ENCODE results near the gene MTG1.
"Not testable (repeated sequence)": the region's sequence is repeated elsewhere in the genome, so short reads cannot be mapped to it uniquely, and the experiment has no call there.

MTG1 gene

DNA sequence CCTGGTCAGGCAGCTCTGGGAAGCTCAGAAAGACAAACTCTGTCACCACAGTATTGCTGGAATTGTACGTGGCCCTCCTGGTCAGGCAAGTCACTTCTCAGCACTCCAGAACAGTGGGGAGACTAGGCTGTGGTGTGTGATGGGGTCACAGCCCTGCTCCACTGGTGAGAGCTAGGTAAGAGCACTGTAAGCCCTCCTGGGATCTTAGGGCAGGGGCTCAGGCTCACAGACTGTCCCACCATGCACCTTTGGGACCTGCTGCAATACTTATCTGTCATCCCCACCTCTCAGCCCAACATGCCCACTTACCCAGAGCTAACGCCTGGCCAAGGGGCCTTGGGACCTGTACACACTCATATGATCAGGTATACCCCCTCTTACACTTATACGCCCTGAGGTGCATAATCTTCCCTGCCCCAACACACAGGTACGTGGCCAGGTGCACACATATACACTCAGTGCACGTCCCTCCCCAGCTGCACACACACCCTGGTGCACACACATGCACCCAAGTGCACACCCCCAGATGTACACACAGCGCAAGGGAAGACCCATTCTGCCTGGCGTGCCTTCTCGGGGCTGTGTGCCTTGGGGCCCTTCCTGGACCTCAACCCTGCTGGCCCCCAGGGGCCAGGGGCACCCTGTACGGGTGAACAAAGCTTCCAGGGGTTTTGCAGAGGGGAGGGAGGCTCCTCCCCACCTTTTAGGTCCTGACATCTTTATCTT lies 38.1 kb downstream of the MTG1 start:
- DNase-seq, result not testable (repeated sequence)

DNA sequence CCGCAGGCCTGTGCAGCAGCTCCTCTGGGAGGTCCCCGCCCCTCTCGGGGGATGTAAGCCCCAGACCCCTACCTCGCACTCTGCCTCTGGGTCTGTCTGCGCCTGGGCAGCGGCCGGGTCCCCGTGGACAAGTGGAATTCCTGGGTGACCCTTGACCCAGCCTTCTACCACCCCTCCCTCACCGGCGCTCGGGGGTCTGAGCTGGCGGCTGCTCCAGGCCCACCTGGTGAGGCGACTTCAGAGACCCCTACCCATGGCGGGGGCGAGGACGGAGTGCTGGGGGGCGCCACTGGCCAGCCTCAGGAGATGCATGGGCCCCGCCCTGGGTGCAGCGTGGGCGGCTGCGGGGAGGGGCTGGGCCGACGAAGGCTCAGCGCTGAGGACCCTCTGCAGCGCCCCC lies 38.8 kb downstream of the MTG1 start:
- DNase-seq, result not testable (repeated sequence)

DNA sequence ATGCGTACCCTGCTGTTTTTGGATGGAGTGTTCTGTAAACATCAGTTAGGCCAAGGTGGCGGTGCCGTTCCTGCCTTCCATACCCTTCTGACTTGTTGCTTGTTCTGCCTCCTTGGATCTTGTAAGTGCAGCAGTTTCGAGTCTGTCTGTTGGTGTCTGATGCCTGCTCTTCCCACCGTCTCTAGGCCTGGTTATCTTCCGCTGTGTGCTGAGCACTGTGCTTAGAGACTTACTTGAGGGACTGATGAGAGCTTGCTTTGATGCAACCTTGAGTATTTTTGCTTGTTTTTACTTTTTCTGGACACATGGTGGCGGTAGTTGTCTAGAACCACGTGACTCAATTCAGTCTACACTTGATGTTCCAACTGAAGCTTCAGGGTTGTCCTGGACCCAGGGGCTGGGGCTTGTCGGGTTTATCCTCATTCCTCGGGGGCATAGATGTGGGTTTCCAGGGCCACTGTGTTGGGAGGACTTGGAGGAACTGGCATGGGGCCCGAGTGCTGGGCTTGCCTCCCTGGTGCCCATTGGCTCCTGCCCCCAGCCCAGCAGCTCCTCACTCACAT lies 44.8 kb downstream of the MTG1 start:
- DNase-seq, result peak; percentile 26

DNA sequence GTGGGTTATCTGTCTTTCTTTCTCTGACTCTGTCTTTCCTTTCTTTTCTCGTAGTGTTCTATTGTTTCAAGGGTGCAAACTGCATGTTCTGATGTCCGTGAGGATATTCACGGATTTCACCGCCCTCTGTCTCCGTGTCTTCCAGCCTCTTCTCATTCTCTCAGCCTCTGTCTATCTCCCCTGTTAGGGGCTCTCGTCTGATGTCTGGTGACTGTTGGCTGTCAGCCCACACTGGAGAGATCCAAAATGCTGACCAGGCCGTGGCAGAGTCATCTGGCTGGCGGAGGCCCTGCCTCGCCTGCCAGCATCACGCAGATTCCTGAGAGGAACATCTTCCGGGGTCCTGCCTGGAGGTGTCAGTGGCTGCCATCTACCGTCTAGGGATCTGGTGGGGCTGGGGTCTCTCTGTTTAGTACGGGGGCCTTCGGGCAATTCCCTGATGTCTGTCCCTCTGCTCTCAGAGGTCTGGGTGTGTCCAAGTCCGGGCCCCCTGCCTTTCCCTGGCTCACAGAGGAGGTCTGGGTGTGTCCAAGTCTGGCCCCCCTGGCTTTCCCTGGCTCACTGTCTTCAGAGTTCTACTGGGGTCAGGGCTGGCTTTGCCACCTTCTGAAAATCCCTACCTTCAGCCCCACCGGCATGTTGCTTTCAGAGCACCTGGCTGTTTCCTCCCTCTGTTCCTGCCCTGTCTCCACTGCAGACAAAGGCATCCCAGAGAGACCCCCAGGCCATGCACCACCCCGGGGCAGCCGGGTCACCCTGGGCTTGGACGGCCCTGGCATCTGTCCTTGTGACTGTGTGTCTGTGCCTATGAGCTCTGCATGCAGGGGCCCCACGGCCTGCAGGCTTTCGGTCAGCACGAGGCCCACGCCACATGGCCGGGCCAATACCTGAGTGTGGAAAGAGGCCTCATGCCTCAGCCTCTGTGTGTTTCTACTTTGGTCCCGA lies 45.8 kb downstream of the MTG1 start:
- no peak for DNase-seq

DNA sequence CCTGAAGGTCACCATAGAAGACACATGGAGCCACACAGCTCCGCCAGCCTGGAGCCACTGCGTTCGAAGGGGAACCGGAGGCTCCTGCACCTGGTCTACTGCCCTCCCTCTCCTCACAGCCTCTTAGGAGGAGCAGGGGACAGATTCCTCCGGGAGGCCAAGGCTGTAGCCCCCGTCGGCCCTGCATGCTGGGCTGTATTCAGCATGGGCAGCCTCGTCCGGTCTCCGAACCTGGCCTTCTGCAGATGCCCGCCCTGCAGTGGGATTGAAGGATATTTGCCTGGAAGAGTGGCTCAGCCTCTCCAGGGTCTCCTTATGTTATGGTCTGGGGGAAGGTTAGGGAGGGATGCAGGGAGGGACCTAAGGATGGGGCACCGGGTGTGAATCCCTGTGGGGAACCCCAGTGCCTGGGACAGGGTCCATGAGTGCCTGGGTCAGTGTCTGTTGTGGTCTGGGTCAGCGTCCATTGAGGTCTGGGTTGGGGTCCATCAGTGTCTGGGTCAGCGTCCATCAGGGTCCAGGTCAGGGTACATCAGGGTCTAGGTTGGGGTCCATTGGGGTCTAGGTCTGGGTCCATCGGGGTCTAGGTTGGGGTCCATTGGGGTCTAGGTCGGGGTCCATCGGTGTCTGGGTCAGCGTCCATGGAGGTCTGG lies 46.8 kb downstream of the MTG1 start:
- no peak for DNase-seq

DNA sequence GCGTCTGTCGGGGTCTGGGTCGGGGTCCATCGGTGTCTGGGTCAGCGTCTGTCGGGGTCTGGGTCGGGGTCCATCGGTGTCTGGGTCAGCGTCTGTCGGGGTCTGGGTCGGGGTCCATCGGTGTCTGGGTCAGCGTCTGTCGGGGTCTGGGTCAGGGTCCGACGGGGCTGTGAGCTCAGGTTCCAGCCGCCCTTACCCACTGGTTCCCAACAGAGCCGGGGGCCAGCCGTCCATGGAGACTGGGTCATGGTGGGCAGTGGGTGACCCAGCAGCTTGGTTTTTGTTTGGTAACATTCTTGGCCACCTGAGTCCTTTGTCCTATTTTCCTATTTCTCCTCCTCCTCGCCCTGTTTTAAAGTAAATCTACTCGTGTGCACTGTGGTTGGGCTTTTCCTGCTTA lies 47.4 kb downstream of the MTG1 start:
- DNase-seq, result not testable (repeated sequence)

DNA sequence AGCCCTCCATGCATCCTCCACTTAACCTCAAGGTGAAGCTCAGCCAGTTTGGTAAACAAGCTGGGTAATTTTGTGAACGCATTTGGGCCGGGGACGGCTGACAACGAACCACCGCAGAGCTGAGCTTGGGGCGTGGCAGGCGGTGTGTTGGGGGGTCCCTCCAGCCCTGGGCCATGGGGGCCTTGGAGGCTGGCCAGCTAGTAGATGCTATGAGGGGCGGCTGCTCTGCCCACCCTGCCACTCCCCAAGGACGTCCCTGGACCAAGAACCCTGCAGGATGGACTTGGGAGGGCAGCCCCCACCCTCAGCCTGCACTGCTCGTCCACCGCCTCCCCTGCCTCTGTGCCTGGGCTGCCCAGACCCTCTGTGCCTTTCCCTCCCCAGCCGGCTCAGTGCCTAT lies 47.8 kb downstream of the MTG1 start:
- no peak for DNase-seq

DNA sequence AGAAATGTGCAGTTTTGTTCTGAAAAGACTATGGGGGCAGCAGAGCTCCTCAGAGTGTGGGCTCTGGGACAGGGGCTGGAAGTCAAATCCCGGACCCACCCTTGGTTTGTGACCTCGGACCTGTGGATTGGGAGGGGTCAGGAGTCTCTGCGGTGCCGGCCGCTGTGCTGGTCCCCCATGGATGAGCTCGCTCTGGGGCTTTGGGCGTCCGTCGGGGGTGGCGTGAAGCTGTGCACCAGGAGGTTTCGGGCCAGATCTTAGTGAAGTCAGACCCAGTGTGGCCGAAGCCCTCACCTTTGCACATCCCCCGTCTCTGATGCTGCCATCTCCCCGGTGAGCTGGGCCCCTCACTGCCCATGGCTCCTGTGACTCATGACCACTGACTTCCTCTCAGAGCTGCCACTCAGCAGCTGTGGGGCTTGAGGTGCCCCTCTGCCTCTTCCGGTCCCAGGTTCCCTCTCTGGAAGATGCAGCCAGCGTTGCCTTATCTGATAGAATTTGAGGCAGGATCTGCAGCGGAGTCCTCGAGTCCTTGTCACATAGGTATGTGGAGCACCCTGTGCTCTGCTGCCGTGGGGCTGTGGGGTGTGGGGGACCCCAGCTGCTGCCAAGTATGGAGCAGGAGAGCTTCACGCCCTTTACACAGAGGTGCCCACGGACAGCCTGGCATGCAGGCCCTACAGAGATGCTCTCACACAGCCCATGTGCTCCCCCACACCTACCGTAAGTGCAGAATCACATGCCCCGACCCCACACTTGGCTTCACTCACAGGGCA lies 48.4 kb downstream of the MTG1 start:
- DNase-seq, result no peak

DNA sequence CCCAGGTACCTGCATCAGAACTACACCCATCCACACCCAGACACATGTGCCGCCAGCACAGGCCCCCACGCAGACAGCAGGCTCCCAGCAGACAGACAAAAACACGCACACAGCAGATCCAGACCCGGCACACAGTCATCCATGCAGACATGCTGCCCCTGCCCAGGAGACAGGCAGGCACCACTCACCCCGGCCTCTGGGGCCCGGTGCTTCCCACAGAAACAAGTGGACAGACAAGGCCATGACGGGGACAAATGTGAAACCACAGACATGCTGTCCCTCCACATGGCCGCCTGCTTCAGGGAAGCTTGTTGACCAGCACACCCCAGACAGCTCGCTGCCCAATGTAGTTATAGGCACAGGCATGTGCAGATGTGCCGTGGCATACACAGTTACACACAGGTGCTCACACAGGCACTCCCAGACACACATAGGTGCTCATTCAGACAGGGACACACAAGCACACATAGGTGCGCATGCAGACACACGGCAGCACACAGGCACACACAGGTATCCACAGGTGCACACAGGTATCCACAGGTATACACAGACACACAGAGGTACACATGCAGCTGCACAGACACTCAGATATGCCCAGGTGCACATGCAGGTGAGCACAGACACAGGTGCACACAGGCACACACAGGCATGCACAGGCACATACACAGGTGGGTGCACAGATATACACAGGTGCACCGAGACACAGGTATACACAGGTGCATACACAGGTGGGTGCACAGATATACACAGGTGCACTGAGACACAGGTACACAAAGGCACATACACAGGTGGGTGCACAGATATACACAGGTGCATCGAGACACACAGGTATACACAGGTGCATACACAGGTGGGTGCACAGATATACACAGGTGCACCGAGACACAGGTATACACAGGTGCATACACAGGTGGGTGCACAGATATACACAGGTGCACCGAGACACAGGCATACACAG lies 49.3 kb downstream of the MTG1 start:
- DNase-seq, result no peak

DNA sequence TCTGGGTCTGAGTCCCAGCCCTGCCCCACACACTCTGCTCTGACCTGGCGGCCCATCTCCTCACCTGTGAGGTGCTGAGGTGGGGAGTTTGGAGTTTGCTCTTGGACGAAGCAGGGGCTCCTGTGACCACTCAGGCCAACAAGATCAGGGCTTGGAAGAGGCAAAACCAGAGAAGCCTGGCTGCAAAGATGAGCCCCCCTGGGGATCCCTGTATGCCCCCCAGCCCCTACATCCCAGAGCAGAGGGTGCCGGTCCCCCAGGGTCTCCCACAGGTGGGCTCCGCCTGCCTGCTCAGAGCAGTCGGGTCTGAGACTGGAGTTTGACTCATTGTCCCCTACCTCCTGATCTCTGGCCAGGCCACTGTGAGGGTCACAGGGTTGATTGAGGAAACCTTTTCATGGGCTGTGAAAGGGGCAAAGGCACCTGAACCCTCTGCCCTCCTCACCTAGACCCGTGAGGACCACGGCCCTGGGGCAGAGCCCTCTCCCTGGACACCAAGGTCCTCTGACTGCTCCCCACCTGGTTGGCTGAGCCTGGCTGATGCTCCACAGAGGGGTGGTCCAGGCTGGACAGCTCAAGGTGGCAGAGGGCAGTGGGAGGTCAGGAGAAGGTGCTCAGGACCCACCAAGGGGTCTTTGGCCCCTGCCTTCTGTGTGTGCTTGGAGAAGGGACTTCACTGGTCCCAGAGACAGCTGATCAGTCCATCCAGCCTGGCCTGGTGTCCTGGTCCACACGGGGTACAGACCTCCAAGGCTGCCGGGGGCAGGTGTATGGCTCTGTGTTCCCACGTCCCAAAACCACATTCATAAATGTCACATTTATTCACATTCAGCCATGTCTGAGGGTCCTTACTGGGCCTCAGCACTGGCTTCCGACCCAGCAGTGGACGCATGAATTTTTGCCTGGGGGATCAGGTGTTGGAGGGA lies 50.6 kb downstream of the MTG1 start:
- DNase-seq, result no peak

DNA sequence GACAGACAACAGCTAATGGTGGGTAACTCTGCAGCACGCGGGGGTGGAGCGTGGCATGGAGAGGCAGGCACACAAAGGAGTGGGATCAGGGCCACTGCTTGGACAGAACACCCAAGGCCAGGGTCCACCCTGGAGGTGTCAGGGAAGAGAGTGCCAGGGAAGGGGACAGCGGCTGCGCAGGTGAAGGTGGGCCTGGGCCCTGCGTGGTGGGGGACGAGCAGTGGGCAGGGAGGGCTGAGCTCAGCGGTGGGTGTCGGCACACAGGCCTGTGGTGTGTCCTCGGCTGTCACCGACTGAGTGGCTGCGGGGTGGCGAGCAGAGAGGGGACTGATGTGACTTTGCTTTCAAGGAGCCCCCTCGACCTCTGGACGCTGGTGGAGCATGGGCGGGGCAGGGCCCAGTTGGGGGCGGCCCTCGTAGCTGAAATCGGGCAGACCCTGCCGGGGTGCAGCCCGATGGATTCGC lies 51.3 kb downstream of the MTG1 start:
- no peak for DNase-seq

DNA sequence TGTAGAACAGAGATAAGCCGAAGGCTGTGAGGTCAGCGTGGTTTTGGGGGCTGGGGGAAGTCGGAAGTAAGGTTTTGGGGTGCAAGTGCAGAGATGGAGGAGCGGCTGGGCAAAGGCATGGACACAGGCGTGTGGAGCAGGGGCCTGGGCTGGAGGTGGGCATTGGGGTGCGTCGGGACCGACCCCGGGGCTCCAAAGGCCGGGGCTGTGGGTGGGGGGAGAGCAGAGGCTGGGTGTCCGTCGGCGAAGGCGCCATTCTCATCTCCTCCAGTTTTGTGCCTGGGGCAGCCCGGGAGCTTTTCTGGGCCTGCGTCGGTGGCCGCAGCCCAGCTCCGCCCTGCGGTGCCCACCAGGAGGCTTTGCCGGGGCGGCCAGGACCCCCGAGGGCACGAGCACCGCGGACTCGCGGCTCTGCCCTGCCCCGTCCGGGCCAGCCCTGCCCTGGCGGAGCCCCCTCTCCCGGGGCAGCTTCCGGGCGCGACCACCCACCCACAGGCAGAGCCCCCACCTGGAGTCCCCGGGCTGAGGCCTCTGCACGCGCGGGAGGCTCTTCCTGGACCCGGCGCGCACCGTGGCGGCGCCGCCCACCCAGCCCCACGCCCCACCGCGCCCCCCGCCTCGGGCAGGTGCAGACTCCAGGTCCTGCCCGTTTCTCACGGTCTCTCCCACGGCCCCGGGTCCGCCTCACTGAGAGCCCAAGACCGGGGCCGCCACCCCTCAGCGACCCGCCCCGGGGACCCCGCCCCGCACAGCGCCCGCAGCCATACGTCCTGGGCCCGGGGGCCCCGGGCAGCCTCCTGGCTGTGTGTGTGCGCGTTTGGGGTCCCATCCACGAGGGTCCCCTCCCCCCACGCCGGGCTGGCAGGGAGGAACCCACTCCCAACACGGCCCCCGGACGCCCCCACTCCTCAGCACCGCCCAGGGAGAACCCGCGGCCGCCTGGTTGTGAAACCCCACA lies 52.1 kb downstream of the MTG1 start:
- no peak for DNase-seq

DNA sequence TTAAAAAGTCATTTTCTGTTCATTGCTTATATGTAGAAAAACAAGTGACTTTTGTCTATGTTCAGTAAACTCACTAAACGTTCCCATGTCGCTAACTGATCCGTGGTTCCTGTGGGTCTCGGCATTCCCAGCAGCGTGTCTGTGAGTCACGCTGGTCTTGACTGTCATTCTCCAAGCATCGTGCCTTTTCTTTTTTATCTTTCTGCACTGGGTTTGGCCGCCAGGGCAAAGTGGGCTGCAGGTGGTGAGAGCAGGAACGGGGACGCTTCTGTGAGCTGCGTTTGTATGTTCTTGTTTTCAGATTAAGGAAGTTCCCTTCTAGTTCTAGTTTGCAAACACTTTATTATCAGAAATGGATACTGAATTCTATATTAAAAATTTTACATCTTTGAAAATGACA lies 53.0 kb downstream of the MTG1 start:
- no peak for DNase-seq

DNA sequence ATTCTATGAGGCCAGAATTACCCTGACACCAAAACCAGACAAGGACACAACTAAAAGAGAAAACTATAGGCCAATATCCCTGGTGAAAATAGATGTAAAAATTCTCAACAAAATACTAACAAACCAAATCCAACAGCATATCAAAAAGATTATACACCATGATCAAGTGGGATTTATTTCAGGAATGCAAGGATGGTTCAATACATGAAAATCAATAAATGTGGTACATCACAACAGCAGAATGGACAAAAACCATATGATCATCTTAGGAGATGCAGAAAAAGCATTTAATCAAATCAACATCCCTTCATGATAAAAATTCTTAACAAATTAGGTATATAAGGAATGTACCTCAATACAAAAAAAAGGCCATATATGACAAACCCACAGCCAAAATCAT lies 54.2 kb downstream of the MTG1 start:
- DNase-seq, result no peak

DNA sequence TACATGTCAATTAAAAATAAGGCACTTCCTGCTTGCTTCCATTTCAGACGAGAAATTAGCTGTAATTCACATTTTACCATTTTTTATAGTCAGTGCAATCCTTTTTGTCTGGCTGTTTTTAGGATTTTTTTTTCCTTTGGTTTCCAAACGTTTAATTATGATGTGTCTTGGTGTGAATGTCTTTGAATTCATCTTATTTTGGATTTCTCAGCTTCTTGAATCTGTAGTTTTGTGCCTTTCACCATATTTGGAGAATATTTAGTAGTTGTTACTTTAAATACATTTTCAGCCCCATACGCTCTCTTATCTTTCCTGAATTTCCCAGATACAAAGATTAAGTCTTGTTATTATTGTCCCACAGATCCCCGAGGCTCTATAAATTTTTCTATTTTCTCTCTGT lies 57.4 kb downstream of the MTG1 start:
- no peak for DNase-seq

DNA sequence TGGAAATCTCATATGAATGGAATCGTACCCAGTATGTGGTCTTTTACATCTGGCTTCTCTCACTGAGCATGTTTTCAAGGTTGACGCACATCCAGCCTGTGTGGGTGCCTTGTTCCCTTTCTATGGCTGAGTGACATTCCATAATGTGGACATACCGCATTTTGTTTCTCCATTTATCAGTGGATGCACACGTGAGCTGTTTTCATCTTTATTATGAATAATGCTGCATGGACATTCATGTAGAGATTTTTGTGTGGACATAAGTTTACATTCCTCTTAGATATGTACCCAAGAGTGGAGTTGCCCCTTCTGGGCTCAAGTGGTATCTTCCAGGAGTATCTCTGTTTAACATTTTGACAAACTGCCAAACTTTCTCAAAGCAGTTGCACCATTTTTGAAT lies 58.5 kb downstream of the MTG1 start:
- DNase-seq, result no peak

DNA sequence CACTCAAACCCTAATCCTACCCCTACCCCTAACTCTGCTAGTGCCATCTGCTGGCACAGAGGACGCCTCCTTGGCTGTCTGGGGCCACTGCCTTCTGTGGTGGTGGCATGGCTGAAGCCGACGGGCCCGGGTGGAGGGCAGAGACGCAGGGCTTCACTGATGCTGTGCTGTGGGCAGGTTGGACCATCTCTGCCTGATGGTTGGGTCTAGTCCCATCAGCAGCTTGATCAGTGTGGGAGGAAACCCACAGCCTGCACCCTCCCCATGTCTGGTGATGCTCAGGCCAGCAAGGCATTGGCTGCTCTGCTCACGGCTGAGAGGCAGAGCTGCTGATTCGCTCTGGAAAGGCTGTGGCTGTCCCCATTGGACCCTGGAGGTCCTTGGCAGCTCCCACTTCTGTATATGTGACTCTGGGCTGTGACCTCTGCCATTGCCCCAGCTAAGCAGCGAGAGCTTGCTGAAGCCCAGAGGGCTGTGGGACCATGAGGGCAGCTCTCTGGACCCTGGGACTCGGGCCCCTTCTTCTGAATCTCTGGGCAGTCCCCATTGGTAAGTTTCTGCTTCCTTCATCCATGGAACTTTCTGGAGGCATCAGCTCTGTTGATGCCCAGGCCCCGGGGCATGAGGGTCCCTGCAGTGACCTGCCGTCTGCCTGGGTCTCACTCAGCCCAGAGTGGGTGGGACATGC lies 59.7 kb downstream of the MTG1 start, which contains the start of gene SCART1:
SCART1 (plus strand) TSS at position 430 of the 688 bp plus-strand sequence; CDS start at position 483, 53 bp downstream.
- DNase-seq, result no peak

Data from HCEC 1CT (cell line).